Aorta (tissue), 5 donors: Measurements from ENCODE around the gene CER1. TPM values are rescaled to one million over a fixed set of nuclear protein-coding genes. Genes with fewer than 3 reads are reported as not detected.

Experiments
- ATAC-seq: fragments of 200-7000 bp; cut with Tn5 transposase; one replicate; pipeline ENCODE4 v1.9.1; 2022; ENCODE audit warnings: moderate library complexity; ENCODE audit not compliant: low FRiP score
- DNase-seq, 2 donors: peaks; one replicate each; pipeline ENCODE4 v3.0.0-alpha.2; 2020
- H3K27ac ChIP-seq, 2 donors: one replicate each; pipeline ENCODE4 v1.5.1; 2013; ENCODE audit warnings: low read length in 2 of 2, mild to moderate bottlenecking in 2 of 2, moderate library complexity in 2 of 2, control low read depth in 1 of 2, inconsistent platforms in 1 of 2, low read depth in 1 of 2
- H3K27me3 ChIP-seq, 2 donors: one replicate each; pipeline ENCODE4 v1.6.1; 2013; ENCODE audit warnings: control low read depth in 1 of 2, low read length in 1 of 2, mild to moderate bottlenecking in 1 of 2, moderate library complexity in 1 of 2; ENCODE audit not compliant: insufficient read depth in 2 of 2, control insufficient read depth in 1 of 2
- H3K36me3 ChIP-seq, 2 donors: one replicate each; pipeline ENCODE4 v1.6.1; 2013; ENCODE audit warnings: control low read depth in 1 of 2, low read length in 1 of 2, mild to moderate bottlenecking in 1 of 2; ENCODE audit not compliant: insufficient read depth in 2 of 2, control insufficient read depth in 1 of 2
- H3K4me1 ChIP-seq, 2 donors: one replicate each; pipeline ENCODE4 v1.6.1; 2013; ENCODE audit warnings: low read length in 2 of 2, control low read depth in 1 of 2, mild to moderate bottlenecking in 1 of 2, moderate library complexity in 1 of 2; ENCODE audit not compliant: insufficient read depth in 2 of 2, control insufficient read depth in 1 of 2
- H3K4me3 ChIP-seq, 2 donors: one replicate each; pipeline ENCODE4 v1.5.1; 2013; ENCODE audit warnings: low read length in 2 of 2, control low read depth in 1 of 2, mild to moderate bottlenecking in 1 of 2
- H3K9me3 ChIP-seq: one replicate; pipeline ENCODE4 v1.6.1; 2013; ENCODE audit warnings: mild to moderate bottlenecking, low read length; ENCODE audit not compliant: control insufficient read depth
- WGBS, 2 donors: extraction: QIAGEN DNeasy Blood & Tissue Kit; methylation state at CpG; one replicate each; pipeline ENCODE4 v1.1.7; 2013; 5-methylcytosine and 5-hydroxymethylcytosine counted together
- intact Hi-C, 2 donors: fragments of 100-400 bp; cut with DNase I; formaldehyde crosslinking; loops; one replicate each; pipeline versions ENCODE4 v1.14.2 to v1.15.0; 2022
- polyA plus RNA-seq, 2 donors: library from polyadenylated mRNA; stranded (reverse); fragments of 200-250 nt; gene quantifications; one replicate each; pipeline ENCODE4 v1.2.3, GENCODE V29; 2013
- total RNA-seq, 2 donors: library from RNA; stranded (reverse); fragmentation: NEBNext Ultra II Directional; extraction: Animal tissue kit (Norgen Biotek cat#: 25700); gene quantifications; one replicate each; pipeline ENCODE4 v1.2.1, GENCODE V29; 2021
- donor health status: healthy with polysubstance abuse.
- donor health status: Bipolar disorder and iron deficiency.
- donor health status: DM: no; HTN: no; CAD: no.
- donor health status: DM: no; HTN: no; CAD: no.
- donor health status: DM: yes; HTN: yes; CAD: no.

CER1 gene
- total and polyA plus RNA-seq, 4 donors, result 0.29 TPM; not detected in 3

GRCh38 chr9:14706530-14707140 lies 15.9 kb downstream of the CER1 start:
- DNase-seq (no peak), ATAC-seq (no peak)
- Histone ChIP-seq H3K9me3 (peaks cover 2% of the 10 kb centered on the region), H3K27me3 (no peaks in the 10 kb centered on the region), H3K4me3 (no peak overlapping the region), H3K27ac (no peak overlapping the region), H3K4me1 (no peaks in the 10 kb centered on the region), H3K36me3 (peaks cover 0 to 4% of the 10 kb centered on the region in 2 donors)
- 91 to 93% methylated on average over 5 of the region's 5 CpGs for WGBS, 2 donors
- intact Hi-C loops, result no loop called here

- Histone ChIP-seq H3K9me3 (peaks cover 2% of the 10 kb centered on the region), H3K27me3 (peaks cover 0 to 1% of the 10 kb centered on the region in 2 donors), H3K4me3 (no peak overlapping the region), H3K36me3 (peaks cover 0 to 4% of the 10 kb centered on the region in 2 donors), H3K4me1 (no peaks in the 10 kb centered on the region), H3K27ac (no peak overlapping the region)
- intact Hi-C loops, result no loop called here
- ATAC-seq (no peak), DNase-seq (no peak)
These were observed 17.5 kb downstream of the CER1 start for GRCh38 chr9:14705079-14705478.

- intact Hi-C loops, result no loop called here
- WGBS, 2 donors, result 89 to 92% methylated on average over 3 of the region's 3 CpGs
- ATAC-seq (no peak), DNase-seq (no peak)
- Histone ChIP-seq H3K36me3 (peaks cover 0 to 4% of the 10 kb centered on the region in 2 donors), H3K4me3 (no peak overlapping the region), H3K9me3 (peaks cover 2% of the 10 kb centered on the region), H3K4me1 (no peaks in the 10 kb centered on the region), H3K27ac (no peak overlapping the region), H3K27me3 (peaks cover 0 to 1% of the 10 kb centered on the region in 2 donors)
These were observed 18.3 kb downstream of the CER1 start for GRCh38 chr9:14704281-14704680.

GRCh38 chr9:14702200-14702720 lies 20.3 kb downstream of the CER1 start:
- Histone ChIP-seq H3K4me1 (no peaks in the 10 kb centered on the region), H3K36me3 (peaks cover 0 to 4% of the 10 kb centered on the region in 2 donors), H3K4me3 (no peak overlapping the region), H3K9me3 (peaks cover 2% of the 10 kb centered on the region), H3K27ac (no peak overlapping the region), H3K27me3 (peaks cover 0 to 1% of the 10 kb centered on the region in 2 donors)
- intact Hi-C loops, result no loop called here
- ATAC-seq (no peak), DNase-seq (no peak)
- WGBS, 2 donors, result 57 to 59% methylated on average over 4 of the region's 4 CpGs

GRCh38 chr9:14693251-14693861 lies 29.2 kb downstream of the CER1 start, which contains the start of gene ZDHHC21:
Gene ZDHHC21, minus strand, starts transcription at chr9:14693432. Its CDS starts 19,092 bp downstream, at chr9:14674340.
- H3K27ac ChIP-seq, result no peak within 1 kb of the TSS
- peak within 1 kb of the TSS; percentile 54 to 96 for H3K4me3 ChIP-seq
- ATAC-seq (peak; percentile 94), DNase-seq (peak; percentile 85 to 92)
- no peaks in the 10 kb centered on the region for H3K27me3 ChIP-seq
- no peaks in the 10 kb centered on the region for H3K36me3 ChIP-seq
- intact Hi-C loops, result no loop called here
- H3K9me3 ChIP-seq, result no peaks in the 10 kb centered on the region
- H3K4me1 ChIP-seq, result peaks cover 0 to 4% of the 10 kb centered on the region in 2 donors
- 1 to 2% methylated on average over 42 to 50 of the region's 50 CpGs for WGBS, 2 donors

GRCh38 chr9:14692470-14693250 lies 29.9 kb downstream of the CER1 start:
- Histone ChIP-seq H3K9me3 (no peaks in the 10 kb centered on the region), H3K27ac (no peak overlapping the region), H3K4me3 (peak overlapping the region; percentile 54 to 96), H3K4me1 (peaks cover 0 to 4% of the 10 kb centered on the region in 2 donors), H3K27me3 (no peaks in the 10 kb centered on the region), H3K36me3 (no peaks in the 10 kb centered on the region)
- ATAC-seq, result peak; percentile 44
- WGBS, 2 donors, result 1% methylated on average over 10 to 35 of the region's 35 CpGs
- DNase-seq, result peak; percentile 42 to 67
- intact Hi-C loops, result no loop called here

- ATAC-seq (no peak), DNase-seq (no peak)
- peaks cover 0 to 4% of the 10 kb centered on the region in 2 donors for H3K4me1 ChIP-seq
- H3K9me3 ChIP-seq, result no peaks in the 10 kb centered on the region
- no peaks in the 10 kb centered on the region for H3K36me3 ChIP-seq
- no peak overlapping the region for H3K27ac ChIP-seq
- no peak overlapping the region for H3K4me3 ChIP-seq
- WGBS, 2 donors, result 75 to 77% methylated on average over 7 of the region's 7 CpGs
- no peaks in the 10 kb centered on the region for H3K27me3 ChIP-seq
- intact Hi-C loops, result no loop called here
These were observed 31.4 kb downstream of the CER1 start for GRCh38 chr9:14690948-14691730.

GRCh38 chr9:14687042-14687719 lies 35.4 kb downstream of the CER1 start:
- ATAC-seq (no peak), DNase-seq (peak in 1 of 2 donors; percentile 39)
- no peak overlapping the region for H3K27ac ChIP-seq
- no peak overlapping the region for H3K4me3 ChIP-seq
- intact Hi-C loops, result no loop called here
- no peaks in the 10 kb centered on the region for H3K9me3 ChIP-seq
- H3K27me3 ChIP-seq, result no peaks in the 10 kb centered on the region
- no peaks in the 10 kb centered on the region for H3K4me1 ChIP-seq
- WGBS, 2 donors, result 71% methylated on average over 12 of the region's 12 CpGs
- H3K36me3 ChIP-seq, result no peaks in the 10 kb centered on the region
